HUES48 (cell line): ENCODE data around the gene EPB41L1.

ENCODE experiments used
- H3K27ac ChIP-seq: one replicate; pipeline ENCODE4 v1.7.0; 2013; ENCODE audit warnings: low read depth, low read length, inconsistent platforms
- H3K27me3 ChIP-seq: 2 replicates; pipeline ENCODE4 v1.6.1; 2013; ENCODE audit warnings: mild to moderate bottlenecking, low read length; ENCODE audit not compliant: control insufficient read depth, insufficient read depth
- H3K36me3 ChIP-seq: 2 replicates; pipeline ENCODE4 v1.6.1; 2013; ENCODE audit warnings: low read length; ENCODE audit not compliant: control insufficient read depth, insufficient read depth
- H3K4me1 ChIP-seq: 2 replicates; pipeline ENCODE4 v1.6.1; 2013; ENCODE audit warnings: mild to moderate bottlenecking, low read length; ENCODE audit not compliant: control insufficient read depth, insufficient read depth
- H3K4me3 ChIP-seq: 2 replicates; pipeline ENCODE4 v1.5.1; 2013; ENCODE audit warnings: mild to moderate bottlenecking, low read depth, low read length
- H3K9ac ChIP-seq: 2 replicates; pipeline ENCODE4 v1.6.1; 2013; ENCODE audit warnings: mild to moderate bottlenecking, low read depth, low read length, moderate library complexity
- H3K9me3 ChIP-seq: 2 replicates; pipeline ENCODE4 v1.6.1; 2013; ENCODE audit warnings: low read length; ENCODE audit not compliant: control insufficient read depth, insufficient read depth

Gene EPB41L1

DNA sequence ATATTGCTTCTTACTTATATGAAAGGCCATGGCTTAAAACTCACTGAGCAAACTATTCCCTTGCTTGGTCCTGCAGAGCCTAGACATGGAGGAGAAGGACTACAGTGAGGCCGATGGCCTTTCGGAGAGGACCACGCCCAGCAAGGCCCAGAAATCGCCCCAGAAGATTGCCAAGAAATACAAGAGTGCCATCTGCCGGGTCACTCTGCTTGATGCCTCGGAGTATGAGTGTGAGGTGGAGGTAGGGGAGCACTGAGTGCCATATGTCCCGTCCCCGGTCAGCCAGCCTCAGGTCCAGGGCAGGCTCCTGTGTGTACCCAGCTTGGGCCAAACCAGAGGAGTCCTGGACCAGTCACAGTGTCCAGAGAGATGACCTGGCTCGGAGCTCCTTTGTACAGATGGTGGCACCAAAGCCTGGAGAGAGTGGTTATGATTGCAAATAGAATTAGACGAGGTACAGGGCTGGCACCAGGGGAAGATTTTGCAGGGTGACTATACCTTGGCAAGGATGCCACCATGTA lies 21.0 kb downstream of the EPB41L1 start:
- Histone ChIP-seq H3K4me3 (no peak overlapping the region), H3K4me1 (peaks cover 9% of the 10 kb centered on the region; the same call in 1 of the 2 replicates), H3K9me3 (no peaks in the 10 kb centered on the region), H3K9ac (no peak overlapping the region), H3K36me3 (peaks cover 11% of the 10 kb centered on the region; the same call in 1 of the 2 replicates), H3K27ac (no peak overlapping the region), H3K27me3 (no peaks in the 10 kb centered on the region)

DNA sequence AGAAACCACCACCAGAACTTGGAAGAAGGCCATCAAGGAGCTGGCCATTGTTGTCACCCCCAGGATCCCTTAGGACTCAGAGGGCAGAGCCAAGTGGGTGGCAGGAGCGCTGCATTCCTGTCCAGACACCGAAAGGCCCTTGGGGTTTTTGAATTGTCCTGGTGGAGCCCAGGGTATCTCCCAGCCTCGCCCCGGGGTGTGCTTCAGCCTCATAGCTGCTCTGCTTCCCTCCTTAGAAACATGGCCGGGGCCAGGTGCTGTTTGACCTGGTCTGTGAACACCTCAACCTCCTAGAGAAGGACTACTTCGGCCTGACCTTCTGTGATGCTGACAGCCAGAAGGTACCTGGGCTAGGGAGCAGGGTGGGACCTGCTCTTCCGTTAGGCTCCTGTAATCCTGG lies 23.2 kb downstream of the EPB41L1 start:
- Histone ChIP-seq H3K36me3 (peaks cover 11% of the 10 kb centered on the region; the same call in 1 of the 2 replicates), H3K27ac (no peak overlapping the region), H3K27me3 (no peaks in the 10 kb centered on the region), H3K4me1 (peaks cover 9% of the 10 kb centered on the region; the same call in 1 of the 2 replicates), H3K9me3 (no peaks in the 10 kb centered on the region), H3K4me3 (no peak overlapping the region), H3K9ac (no peak overlapping the region)

DNA sequence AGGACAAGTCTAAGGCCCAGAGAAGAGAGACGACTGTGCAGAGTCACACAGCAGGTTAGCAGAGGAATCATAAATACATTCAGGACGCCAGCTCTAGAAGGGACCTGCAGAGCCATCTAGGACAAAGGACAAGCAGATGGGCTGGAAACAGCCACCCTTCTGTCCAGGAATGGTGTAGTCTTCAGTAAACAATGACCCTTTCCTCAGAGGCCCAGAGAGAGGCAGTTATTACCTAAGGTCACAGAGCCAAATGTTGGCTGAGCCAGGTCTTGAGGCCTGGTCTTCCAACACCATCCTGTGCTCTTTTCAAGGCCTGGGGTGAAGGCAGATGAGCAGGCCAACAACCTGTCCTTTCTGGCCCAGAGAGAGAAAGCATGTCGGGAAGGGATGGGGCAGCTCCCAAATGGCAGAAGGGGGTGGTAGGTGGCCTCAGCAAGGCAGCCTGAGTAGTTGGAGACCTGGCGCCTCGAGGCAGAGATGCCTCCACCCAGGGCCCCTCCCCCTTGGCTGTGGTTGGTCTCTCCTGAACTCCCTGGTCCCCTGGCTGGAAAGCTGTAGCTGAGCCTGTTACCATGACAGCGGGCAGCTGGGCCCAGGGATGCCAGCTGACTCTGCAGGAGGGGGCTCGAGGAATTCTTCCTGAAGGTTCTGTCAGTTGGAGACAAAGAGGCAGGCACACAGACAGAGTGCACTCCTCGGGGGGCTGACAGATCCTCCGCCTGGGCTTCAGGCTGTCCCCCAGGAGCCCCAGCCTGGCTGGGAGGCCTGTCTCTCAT lies 24.8 kb downstream of the EPB41L1 start:
- Histone ChIP-seq H3K9ac (no peak overlapping the region), H3K4me1 (no peaks in the 10 kb centered on the region), H3K36me3 (peaks cover 12% of the 10 kb centered on the region), H3K4me3 (no peak overlapping the region), H3K27ac (no peak overlapping the region), H3K27me3 (no peaks in the 10 kb centered on the region), H3K9me3 (no peaks in the 10 kb centered on the region)

DNA sequence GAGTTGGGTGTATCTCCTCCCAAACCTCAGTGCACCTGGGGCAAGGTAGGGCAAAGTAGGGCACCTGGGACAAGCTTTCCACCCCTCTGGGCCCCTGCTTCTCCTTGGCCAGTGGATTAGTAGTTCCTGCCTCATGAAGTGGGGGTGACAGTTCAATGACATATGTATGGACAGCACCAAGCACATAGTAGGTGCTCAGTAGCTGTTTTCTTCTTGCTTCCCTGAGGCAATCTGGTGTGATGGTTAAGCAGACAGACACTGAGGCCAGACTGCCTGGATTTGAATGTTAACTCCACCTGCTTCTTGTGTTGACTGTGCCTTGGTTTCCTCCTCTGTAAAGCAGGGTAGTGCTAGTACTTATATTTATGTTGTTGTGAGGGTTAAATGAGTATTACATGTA lies 25.8 kb downstream of the EPB41L1 start:
- Histone ChIP-seq H3K36me3 (peaks cover 16% of the 10 kb centered on the region), H3K4me1 (no peaks in the 10 kb centered on the region), H3K9ac (no peak overlapping the region), H3K27ac (no peak overlapping the region), H3K27me3 (no peaks in the 10 kb centered on the region), H3K4me3 (no peak overlapping the region), H3K9me3 (no peaks in the 10 kb centered on the region)

GRCh38 chr20:36181934-36182603 lies 27.5 kb downstream of the EPB41L1 start:
- no peak overlapping the region for H3K27ac ChIP-seq
- H3K4me3 ChIP-seq: no peak overlapping the region
- H3K4me1 ChIP-seq: no peaks in the 10 kb centered on the region
- H3K36me3 ChIP-seq: peaks cover 10% of the 10 kb centered on the region
- no peak overlapping the region for H3K9ac ChIP-seq
- H3K9me3 ChIP-seq: no peaks in the 10 kb centered on the region
- H3K27me3 ChIP-seq: no peaks in the 10 kb centered on the region

- Histone ChIP-seq H3K36me3 (peaks cover 9% of the 10 kb centered on the region), H3K9ac (no peak overlapping the region), H3K9me3 (no peaks in the 10 kb centered on the region), H3K27me3 (no peaks in the 10 kb centered on the region), H3K27ac (no peak overlapping the region), H3K4me3 (no peak overlapping the region), H3K4me1 (no peaks in the 10 kb centered on the region)
Measured at GRCh38 chr20:36182604-36183154, 28.1 kb downstream of the EPB41L1 start.

DNA sequence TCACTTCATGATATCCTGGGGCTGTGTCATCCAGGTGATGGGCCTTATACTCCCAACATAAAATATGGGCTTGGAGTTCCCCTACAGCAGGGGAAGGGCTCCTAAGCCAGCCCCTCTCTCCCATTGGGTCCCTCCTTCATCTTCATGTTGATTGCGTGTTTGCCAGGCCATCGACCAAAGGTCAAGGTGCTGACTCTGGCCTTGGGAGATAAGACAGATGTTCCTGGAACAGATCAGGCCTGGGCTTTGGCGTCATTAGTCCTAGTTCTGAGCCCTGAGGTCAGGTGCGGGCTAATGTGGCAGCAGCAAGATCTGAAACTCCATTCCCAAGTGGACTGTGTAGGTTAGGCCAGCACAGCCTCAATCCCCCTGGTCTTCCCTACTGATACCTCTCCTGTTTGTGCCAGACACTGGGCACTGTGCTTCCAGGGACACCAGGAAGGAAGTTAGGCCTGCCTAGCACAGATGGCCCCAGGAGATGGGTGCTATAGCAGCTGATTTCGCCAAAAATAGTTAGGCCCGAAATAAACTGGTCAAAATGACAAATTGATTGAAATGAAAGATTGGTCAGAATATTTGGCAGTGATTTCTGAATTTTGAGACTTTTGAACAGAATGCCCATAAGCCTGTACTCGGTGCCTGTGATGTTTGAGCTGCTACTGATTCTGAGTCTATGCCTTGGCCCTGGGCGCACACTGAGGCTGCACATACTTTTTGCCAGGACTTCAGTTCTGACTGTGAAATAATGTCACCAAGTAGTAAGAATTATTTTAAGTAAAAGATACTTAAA lies 28.8 kb downstream of the EPB41L1 start:
- H3K36me3 ChIP-seq: peaks cover 10% of the 10 kb centered on the region
- H3K9ac ChIP-seq: no peak overlapping the region
- H3K27me3 ChIP-seq: no peaks in the 10 kb centered on the region
- no peak overlapping the region for H3K4me3 ChIP-seq
- no peak overlapping the region for H3K27ac ChIP-seq
- H3K4me1 ChIP-seq: no peaks in the 10 kb centered on the region
- no peaks in the 10 kb centered on the region for H3K9me3 ChIP-seq

DNA sequence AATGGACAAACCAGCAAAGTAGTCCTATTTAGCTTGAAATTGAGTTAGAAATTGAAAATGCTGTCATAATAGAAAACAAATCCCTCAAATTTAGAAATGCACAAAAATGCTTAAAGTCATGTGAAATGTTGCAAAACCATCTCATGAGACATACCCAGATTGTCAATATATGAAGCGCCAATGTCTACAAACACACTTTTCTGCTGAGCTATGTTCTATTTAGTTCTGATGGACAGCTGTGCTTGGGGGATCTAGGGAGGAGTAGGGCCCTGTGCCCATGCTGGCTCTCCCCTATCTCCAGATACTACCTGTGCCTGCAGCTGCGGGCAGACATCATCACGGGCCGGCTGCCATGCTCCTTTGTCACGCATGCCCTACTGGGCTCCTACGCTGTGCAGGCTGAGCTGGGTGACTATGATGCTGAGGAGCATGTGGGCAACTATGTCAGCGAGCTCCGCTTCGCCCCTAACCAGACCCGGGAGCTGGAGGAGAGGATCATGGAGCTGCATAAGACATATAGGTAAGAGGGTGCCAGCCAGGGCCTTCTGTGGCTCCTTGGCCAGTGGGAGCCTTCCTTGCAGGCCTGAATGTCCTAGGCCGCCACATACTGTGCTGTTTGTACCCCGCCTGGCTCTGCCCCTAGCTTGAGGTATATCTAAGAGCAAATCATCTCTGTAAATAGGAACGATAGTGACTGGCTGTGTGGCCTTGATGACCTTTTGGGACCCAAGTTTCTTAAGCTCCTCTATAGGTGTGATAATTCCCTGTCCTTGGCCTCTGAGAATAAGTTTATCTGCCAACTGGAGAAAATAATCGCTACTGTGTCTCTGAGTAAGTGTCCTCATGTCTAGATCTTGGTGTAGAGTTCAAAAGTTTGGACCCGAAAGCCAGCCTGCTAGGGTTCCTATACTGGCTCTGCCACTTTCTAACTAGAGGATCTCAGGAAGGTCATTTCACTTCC lies 30.6 kb downstream of the EPB41L1 start:
- no peaks in the 10 kb centered on the region for H3K4me1 ChIP-seq
- no peak overlapping the region for H3K27ac ChIP-seq
- no peaks in the 10 kb centered on the region for H3K27me3 ChIP-seq
- no peak overlapping the region for H3K9ac ChIP-seq
- H3K36me3 ChIP-seq: peaks cover 19% of the 10 kb centered on the region
- no peaks in the 10 kb centered on the region for H3K9me3 ChIP-seq
- H3K4me3 ChIP-seq: no peak overlapping the region

GRCh38 chr20:36193977-36194712 lies 39.6 kb downstream of the EPB41L1 start:
- H3K27me3 ChIP-seq: no peaks in the 10 kb centered on the region
- no peak overlapping the region for H3K4me3 ChIP-seq

More at GRCh38 chr20:36193977-36194712, 39.6 kb downstream of the EPB41L1 start:
- H3K27ac ChIP-seq: no peak overlapping the region
- no peak overlapping the region for H3K9ac ChIP-seq
- H3K9me3 ChIP-seq: no peaks in the 10 kb centered on the region
- H3K4me1 ChIP-seq: no peaks in the 10 kb centered on the region
- H3K36me3 ChIP-seq: peaks cover 18% of the 10 kb centered on the region
